ENCODE measurements around the gene CLRN1.
"Not testable (repeated sequence)": the region's sequence is repeated elsewhere in the genome, so short reads cannot be mapped to it uniquely, and the experiment has no call there.

The CLRN1 gene

DNA sequence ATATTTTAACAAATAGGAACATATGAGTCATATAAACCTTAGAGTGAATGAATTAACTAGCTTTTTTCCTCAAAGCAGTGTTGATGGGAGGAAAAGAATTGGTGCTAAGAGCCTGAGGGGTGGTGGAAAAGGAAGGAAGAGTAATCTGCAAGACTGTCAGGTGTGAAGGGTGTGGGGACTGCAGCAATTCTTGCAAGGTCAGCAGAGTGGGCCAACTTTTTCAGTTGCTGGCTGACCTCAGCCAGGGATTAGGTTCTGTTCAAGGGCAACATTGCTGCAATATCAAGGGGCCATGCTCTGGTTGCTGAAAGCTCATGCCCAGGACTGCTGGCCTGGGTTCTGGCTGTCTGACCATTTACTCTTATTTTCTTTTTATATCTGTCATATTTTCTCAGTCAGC is 23.0 kb upstream of the CLRN1 start:
- Histone ChIP-seq H2AFZ (ENCODE audit: low read length) (no peak overlapping the region), H3K9ac (ENCODE audit: low read depth, low read length, poor library complexity, severe bottlenecking) (no peak overlapping the region), H3K9me3 (ENCODE audit: insufficient read depth, low read depth, low read length) (peaks cover 8% of the 10 kb centered on the region; the same call in 1 of the 2 replicates), H3K36me3 (ENCODE audit: insufficient read depth, low read length) (no peaks in the 10 kb centered on the region), H3K9me2 (replicated peaks; ENCODE audit: low read depth, low read length) (no peaks in the 10 kb centered on the region), H4K20me1 (ENCODE audit: insufficient read depth, low read length, poor library complexity, severe bottlenecking) (no peaks in the 10 kb centered on the region), H3K4me3 (ENCODE audit: low read length, poor library complexity, severe bottlenecking) (no peak overlapping the region), H3K4me2 (ENCODE audit: low read depth, low read length, poor library complexity, severe bottlenecking) (no peak overlapping the region), H3F3A (ENCODE audit: low read depth) (no peaks in the 10 kb centered on the region), H3K79me2 (ENCODE audit: insufficient read depth, low read length) (no peaks in the 10 kb centered on the region), H3K4me1 (ENCODE audit: insufficient read depth, low read length, poor library complexity, severe bottlenecking) (no peaks in the 10 kb centered on the region), H3K27me3 (ENCODE audit: insufficient read depth, low read length, poor library complexity, severe bottlenecking) (no peaks in the 10 kb centered on the region)
- no peak for TF ChIP-seq EZH2phosphoT487 (IDR thresholded peaks at IDR 0.05; ENCODE audit: borderline replicate concordance)
- TF ChIP-seq, protein P1, sequence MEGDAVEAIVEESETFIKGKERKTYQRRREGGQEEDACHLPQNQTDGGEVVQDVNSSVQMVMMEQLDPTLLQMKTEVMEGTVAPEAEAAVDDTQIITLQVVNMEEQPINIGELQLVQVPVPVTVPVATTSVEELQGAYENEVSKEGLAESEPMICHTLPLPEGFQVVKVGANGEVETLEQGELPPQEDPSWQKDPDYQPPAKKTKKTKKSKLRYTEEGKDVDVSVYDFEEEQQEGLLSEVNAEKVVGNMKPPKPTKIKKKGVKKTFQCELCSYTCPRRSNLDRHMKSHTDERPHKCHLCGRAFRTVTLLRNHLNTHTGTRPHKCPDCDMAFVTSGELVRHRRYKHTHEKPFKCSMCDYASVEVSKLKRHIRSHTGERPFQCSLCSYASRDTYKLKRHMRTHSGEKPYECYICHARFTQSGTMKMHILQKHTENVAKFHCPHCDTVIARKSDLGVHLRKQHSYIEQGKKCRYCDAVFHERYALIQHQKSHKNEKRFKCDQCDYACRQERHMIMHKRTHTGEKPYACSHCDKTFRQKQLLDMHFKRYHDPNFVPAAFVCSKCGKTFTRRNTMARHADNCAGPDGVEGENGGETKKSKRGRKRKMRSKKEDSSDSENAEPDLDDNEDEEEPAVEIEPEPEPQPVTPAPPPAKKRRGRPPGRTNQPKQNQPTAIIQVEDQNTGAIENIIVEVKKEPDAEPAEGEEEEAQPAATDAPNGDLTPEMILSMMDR (conservative IDR thresholded peaks at IDR 0.05; ENCODE audit: low read length), result no peak

DNA sequence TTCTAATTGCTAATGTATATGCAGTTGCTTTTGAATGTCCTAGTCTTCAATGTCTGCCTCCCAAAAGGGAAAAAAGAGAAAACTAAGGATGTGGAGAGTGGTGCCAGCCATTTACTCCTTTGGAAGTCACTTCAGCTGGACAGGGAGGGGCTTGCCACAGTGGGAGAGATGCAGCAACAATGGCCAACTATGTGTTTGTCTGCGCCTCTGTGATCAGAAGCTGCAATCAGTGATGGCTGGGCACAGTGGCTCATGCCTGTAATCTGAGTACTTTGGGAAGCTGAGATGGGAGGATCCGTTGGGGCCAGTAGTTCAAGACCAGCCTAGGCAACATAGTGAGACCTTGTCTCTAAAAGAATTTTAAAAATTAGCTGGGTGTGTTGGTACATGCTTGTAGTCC is 16.7 kb upstream of the CLRN1 start:
- Histone ChIP-seq H3K9ac (ENCODE audit: low read depth, low read length, poor library complexity, severe bottlenecking) (no peak overlapping the region), H3K9me3 (ENCODE audit: insufficient read depth, low read depth, low read length) (peaks cover 8% of the 10 kb centered on the region; the same call in 1 of the 2 replicates), H3K27me3 (ENCODE audit: insufficient read depth, low read length, poor library complexity, severe bottlenecking) (no peaks in the 10 kb centered on the region), H3K9me2 (replicated peaks; ENCODE audit: low read depth, low read length) (no peaks in the 10 kb centered on the region), H3K4me1 (ENCODE audit: insufficient read depth, low read length, poor library complexity, severe bottlenecking) (peaks cover 6% of the 10 kb centered on the region), H3K79me2 (ENCODE audit: insufficient read depth, low read length) (no peaks in the 10 kb centered on the region), H3K4me3 (ENCODE audit: low read length, poor library complexity, severe bottlenecking) (no peak overlapping the region), H4K20me1 (ENCODE audit: insufficient read depth, low read length, poor library complexity, severe bottlenecking) (no peaks in the 10 kb centered on the region), H3K36me3 (ENCODE audit: insufficient read depth, low read length) (no peaks in the 10 kb centered on the region), H3K4me2 (ENCODE audit: low read depth, low read length, poor library complexity, severe bottlenecking) (no peak overlapping the region), H3F3A (ENCODE audit: low read depth) (no peaks in the 10 kb centered on the region), H2AFZ (ENCODE audit: low read length) (no peak overlapping the region)
- TF ChIP-seq, protein P1 (conservative IDR thresholded peaks at IDR 0.05; ENCODE audit: low read length), result no peak
- TF ChIP-seq EZH2phosphoT487 (IDR thresholded peaks at IDR 0.05; ENCODE audit: borderline replicate concordance), result no peak

DNA sequence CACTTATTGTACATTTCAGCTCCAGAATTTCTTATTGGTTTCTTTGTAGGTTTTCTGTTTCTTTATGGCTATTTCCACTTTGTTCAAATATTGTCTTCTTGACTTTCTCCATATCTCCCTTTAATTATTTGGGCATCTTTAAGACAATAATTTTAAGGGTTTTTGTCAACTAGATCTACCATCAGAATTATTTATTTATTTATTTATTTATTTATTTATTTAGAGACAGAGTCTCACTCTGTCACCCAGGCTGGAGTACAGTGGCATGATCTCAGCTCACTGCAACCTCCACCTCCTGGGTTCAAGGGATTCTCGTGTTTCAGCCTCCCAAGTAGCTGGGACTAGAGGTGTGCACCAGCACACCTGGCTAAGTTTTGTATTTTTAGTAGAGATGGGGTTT is 15.9 kb upstream of the CLRN1 start:
- not testable (repeated sequence) for H3K4me2 ChIP-seq (ENCODE audit: low read depth, low read length, poor library complexity, severe bottlenecking); H3K4me3 ChIP-seq (ENCODE audit: low read length, poor library complexity, severe bottlenecking); H3K36me3 ChIP-seq (ENCODE audit: insufficient read depth, low read length); H4K20me1 ChIP-seq (ENCODE audit: insufficient read depth, low read length, poor library complexity, severe bottlenecking); H3K4me1 ChIP-seq (ENCODE audit: insufficient read depth, low read length, poor library complexity, severe bottlenecking); H3K27me3 ChIP-seq (ENCODE audit: insufficient read depth, low read length, poor library complexity, severe bottlenecking); H3F3A ChIP-seq (ENCODE audit: low read depth); H3K9ac ChIP-seq (ENCODE audit: low read depth, low read length, poor library complexity, severe bottlenecking); H3K9me2 ChIP-seq (replicated peaks; ENCODE audit: low read depth, low read length); H2AFZ ChIP-seq (ENCODE audit: low read length); H3K9me3 ChIP-seq (ENCODE audit: insufficient read depth, low read depth, low read length); H3K79me2 ChIP-seq (ENCODE audit: insufficient read depth, low read length)

DNA sequence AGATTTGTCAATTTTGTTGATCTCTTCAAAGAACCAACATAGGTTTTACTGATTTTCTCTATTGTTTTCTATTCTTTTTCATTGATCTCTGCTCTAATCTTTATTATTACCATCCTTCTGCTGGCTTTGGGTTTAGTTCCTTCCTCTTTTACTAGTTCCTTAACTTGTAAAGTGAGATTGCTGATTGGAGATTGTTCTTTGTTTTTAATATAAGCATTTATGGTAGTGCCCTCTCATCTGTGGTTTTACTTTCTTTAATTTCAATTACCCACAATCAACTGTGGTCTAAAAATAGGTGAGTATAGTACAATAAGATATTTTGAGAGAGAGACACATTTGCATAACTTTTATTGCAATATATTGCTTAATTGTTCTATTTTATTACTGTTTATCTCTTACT is 13.2 kb upstream of the CLRN1 start:
- no peaks in the 10 kb centered on the region for H3K9me2 ChIP-seq (replicated peaks; ENCODE audit: low read depth, low read length)
- H3K79me2 ChIP-seq (ENCODE audit: insufficient read depth, low read length), result no peaks in the 10 kb centered on the region
- no peaks in the 10 kb centered on the region for H3K36me3 ChIP-seq (ENCODE audit: insufficient read depth, low read length)
- H3K9ac ChIP-seq (ENCODE audit: low read depth, low read length, poor library complexity, severe bottlenecking), result no peak overlapping the region
- H3K4me2 ChIP-seq (ENCODE audit: low read depth, low read length, poor library complexity, severe bottlenecking), result no peak overlapping the region
- TF ChIP-seq, protein P1 (conservative IDR thresholded peaks at IDR 0.05; ENCODE audit: low read length), result no peak
- TF ChIP-seq EZH2phosphoT487 (IDR thresholded peaks at IDR 0.05; ENCODE audit: borderline replicate concordance), result no peak
- no peak overlapping the region for H3K4me3 ChIP-seq (ENCODE audit: low read length, poor library complexity, severe bottlenecking)
- H2AFZ ChIP-seq (ENCODE audit: low read length), result no peak overlapping the region
- H3K9me3 ChIP-seq (ENCODE audit: insufficient read depth, low read depth, low read length), result no peaks in the 10 kb centered on the region
- no peaks in the 10 kb centered on the region for H4K20me1 ChIP-seq (ENCODE audit: insufficient read depth, low read length, poor library complexity, severe bottlenecking)
- H3K4me1 ChIP-seq (ENCODE audit: insufficient read depth, low read length, poor library complexity, severe bottlenecking), result peaks cover 6% of the 10 kb centered on the region
- no peaks in the 10 kb centered on the region for H3F3A ChIP-seq (ENCODE audit: low read depth)
- H3K27me3 ChIP-seq (ENCODE audit: insufficient read depth, low read length, poor library complexity, severe bottlenecking), result no peaks in the 10 kb centered on the region
